Kidney (tissue), 14 donors: ENCODE data around the gene UBAC2. TPM values are rescaled to one million over a fixed set of nuclear protein-coding genes. Genes with fewer than 3 reads are reported as not detected.

ENCODE experiments used
- DNase-seq, 5 donors: peaks; one replicate each; pipeline ENCODE4 v3.0.0-alpha.2; 2013 to 2020
- FAIRE-seq: peaks from 2 replicates; lab custom pipeline; 2012; peaks lifted over from hg19 to GRCh38; lab: Jason Lieb, UNC
- H3K27ac ChIP-seq, 2 donors: one replicate each; pipeline ENCODE4 v1.7.0; 2013; ENCODE audit warnings: low read depth in 2 of 2, low read length in 2 of 2, inconsistent platforms in 1 of 2
- H3K27me3 ChIP-seq: one replicate; pipeline ENCODE4 v1.7.1; 2013; ENCODE audit warnings: low read length, inconsistent platforms; ENCODE audit not compliant: control insufficient read depth, insufficient read depth
- H3K36me3 ChIP-seq, 3 donors: one replicate each; pipeline versions ENCODE4 v1.7.0 to v1.7.1; 2013; ENCODE audit warnings: low read length in 3 of 3, control low read depth in 1 of 3, inconsistent platforms in 1 of 3; ENCODE audit not compliant: insufficient read depth in 3 of 3, control insufficient read depth in 2 of 3
- H3K4me1 ChIP-seq, 3 donors: one replicate each; pipeline versions ENCODE4 v1.7.0 to v1.7.1; 2013; ENCODE audit warnings: low read length in 3 of 3, inconsistent platforms in 1 of 3, low read depth in 1 of 3; ENCODE audit not compliant: control insufficient read depth in 2 of 3, insufficient read depth in 2 of 3
- H3K4me3 ChIP-seq, 3 donors: one replicate each; pipeline versions ENCODE4 v1.7.0 to v1.8.1; 2013; ENCODE audit warnings: low read length in 3 of 3, control low read depth in 1 of 3, inconsistent platforms in 1 of 3
- H3K9ac ChIP-seq, 3 donors: one replicate each; pipeline versions ENCODE4 v1.7.0 to v1.7.1; 2013; ENCODE audit warnings: low read length in 3 of 3, control low read depth in 1 of 3, inconsistent platforms in 1 of 3
- H3K9me3 ChIP-seq, 3 donors: one replicate each; pipeline versions ENCODE4 v1.7.0 to v1.7.1; 2013; ENCODE audit warnings: low read length in 3 of 3, control low read depth in 1 of 3, inconsistent platforms in 1 of 3; ENCODE audit not compliant: control insufficient read depth in 2 of 3, insufficient read depth in 1 of 3
- intact Hi-C: fragments of 100-400 bp; cut with DNase I; formaldehyde crosslinking; loops from one replicate; pipeline ENCODE4 v1.11.1; 2022
- polyA plus RNA-seq: library from polyadenylated mRNA; stranded (reverse); fragments of 350-450 nt; fragmentation: Illumina TruSeq; extraction: RNeasy Lipid Tissue Mini Kit (QIAGEN cat#74804); gene quantifications from one replicate; pipeline ENCODE4 v1.2.3, GENCODE V29; 2014; ENCODE audit warnings: low read depth, low replicate concordance; ENCODE audit not compliant: insufficient read depth
- total RNA-seq: library from RNA; stranded (reverse); fragmentation: NEBNext Ultra II Directional; extraction: Animal tissue kit (Norgen Biotek cat#: 25700); gene quantifications from one replicate; pipeline ENCODE4 v1.2.1, GENCODE V29; 2021
- TF ChIP-seq, protein P1 (sequence below): IDR thresholded peaks from 3 replicates; pipeline ENCODE4 v1.5.1; 2012; ENCODE audit warnings: mild to moderate bottlenecking, moderate library complexity, borderline replicate concordance; ENCODE audit not compliant: insufficient read depth; ENCODE audit errors: extremely low read depth
- donor health status: control.
- donor health status: control.
- donor health status: control.
- donor health status: control.
- donor health status: control.
- donor health status: DM: yes; HTN: yes; CAD: no.
- donor health status: Normal renal cell carcinoma (clear cell type).

The UBAC2 gene
- total and polyA plus RNA-seq, 2 donors from 2014 or later: 61.8 to 77.5 TPM

GRCh38 chr13:99342723-99343315 lies 142.2 kb downstream of the UBAC2 start:
- Histone ChIP-seq H3K36me3 (peaks cover 0 to 22% (median 15%) of the 10 kb centered on the region in 3 donors), H3K27me3 (no peaks in the 10 kb centered on the region), H3K9ac (no peak overlapping the region), H3K9me3 (no peaks in the 10 kb centered on the region), H3K27ac (no peak overlapping the region), H3K4me1 (no peaks in the 10 kb centered on the region), H3K4me3 (no peak overlapping the region)
- TF ChIP-seq, protein P1, sequence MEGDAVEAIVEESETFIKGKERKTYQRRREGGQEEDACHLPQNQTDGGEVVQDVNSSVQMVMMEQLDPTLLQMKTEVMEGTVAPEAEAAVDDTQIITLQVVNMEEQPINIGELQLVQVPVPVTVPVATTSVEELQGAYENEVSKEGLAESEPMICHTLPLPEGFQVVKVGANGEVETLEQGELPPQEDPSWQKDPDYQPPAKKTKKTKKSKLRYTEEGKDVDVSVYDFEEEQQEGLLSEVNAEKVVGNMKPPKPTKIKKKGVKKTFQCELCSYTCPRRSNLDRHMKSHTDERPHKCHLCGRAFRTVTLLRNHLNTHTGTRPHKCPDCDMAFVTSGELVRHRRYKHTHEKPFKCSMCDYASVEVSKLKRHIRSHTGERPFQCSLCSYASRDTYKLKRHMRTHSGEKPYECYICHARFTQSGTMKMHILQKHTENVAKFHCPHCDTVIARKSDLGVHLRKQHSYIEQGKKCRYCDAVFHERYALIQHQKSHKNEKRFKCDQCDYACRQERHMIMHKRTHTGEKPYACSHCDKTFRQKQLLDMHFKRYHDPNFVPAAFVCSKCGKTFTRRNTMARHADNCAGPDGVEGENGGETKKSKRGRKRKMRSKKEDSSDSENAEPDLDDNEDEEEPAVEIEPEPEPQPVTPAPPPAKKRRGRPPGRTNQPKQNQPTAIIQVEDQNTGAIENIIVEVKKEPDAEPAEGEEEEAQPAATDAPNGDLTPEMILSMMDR: no peak
- no peak for DNase-seq
- intact Hi-C loops: no loop called here
- no peak for FAIRE-seq

DNA sequence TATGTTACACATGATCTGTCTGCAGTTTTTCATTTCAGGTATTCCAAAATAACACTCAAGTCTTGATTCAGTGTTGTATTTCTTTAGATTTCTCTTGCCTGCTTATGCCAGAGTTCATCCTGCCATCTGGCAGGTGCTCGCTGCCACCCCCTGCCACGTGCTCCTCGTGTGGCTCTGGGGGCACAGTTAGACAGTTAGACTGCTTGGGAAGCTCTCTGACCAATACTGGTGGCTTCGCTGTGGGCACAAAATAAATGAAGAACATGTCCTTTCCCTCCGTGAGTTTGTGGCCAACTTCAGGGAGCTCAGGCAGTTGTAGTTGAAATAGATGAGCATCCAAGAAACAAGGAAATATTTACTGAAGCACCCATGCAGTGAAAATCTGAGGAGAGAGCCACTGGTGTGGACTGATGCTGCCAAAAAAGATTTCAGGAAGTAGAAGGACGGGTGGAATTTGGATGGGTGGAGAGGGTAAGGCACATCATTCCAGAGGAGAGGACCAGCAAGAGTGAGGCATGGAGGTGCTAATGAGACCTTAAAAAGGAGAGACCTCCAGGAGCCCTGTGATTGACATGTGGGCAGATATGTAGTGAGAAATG lies 144.1 kb downstream of the UBAC2 start:
- Histone ChIP-seq H3K27ac (no peak overlapping the region), H3K36me3 (peaks cover 0 to 22% (median 20%) of the 10 kb centered on the region in 3 donors), H3K9me3 (no peaks in the 10 kb centered on the region), H3K4me3 (no peak overlapping the region), H3K27me3 (no peaks in the 10 kb centered on the region), H3K9ac (no peak overlapping the region), H3K4me1 (no peaks in the 10 kb centered on the region)
- DNase-seq (no peak), FAIRE-seq (no peak)
- TF ChIP-seq, protein P1: no peak
- intact Hi-C loops: no loop called here

DNA sequence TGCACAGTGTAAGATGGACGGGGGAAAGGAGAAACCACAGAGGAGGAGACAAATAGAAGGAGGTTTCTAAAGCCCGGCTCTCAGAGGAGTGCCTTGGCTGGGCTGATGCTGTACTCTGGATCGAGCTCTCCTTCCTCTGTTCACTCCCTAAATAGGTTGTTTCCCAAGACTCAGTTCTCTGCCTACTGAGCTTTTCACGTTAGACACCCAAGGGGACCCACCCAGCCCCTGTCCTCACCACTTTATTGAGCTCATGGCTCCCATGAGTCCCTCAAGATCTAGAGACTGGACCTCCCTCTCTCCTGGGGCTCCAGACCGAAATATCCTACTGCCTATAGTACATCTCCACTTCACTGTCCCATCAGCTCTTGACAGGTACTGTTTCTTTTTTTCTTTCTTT lies 144.7 kb downstream of the UBAC2 start:
- H3K27ac ChIP-seq: no peak overlapping the region
- no peak overlapping the region for H3K9ac ChIP-seq
- H3K4me1 ChIP-seq: no peaks in the 10 kb centered on the region
- H3K36me3 ChIP-seq: peaks cover 0 to 22% (median 20%) of the 10 kb centered on the region in 3 donors
- no peaks in the 10 kb centered on the region for H3K9me3 ChIP-seq
- intact Hi-C loops: no loop called here
- H3K4me3 ChIP-seq: no peak overlapping the region
- no peaks in the 10 kb centered on the region for H3K27me3 ChIP-seq
- DNase-seq (no peak), FAIRE-seq (no peak)
- TF ChIP-seq, protein P1: no peak
